ENCODE data around the gene STAT4.

Gene STAT4

GRCh38 chr2:191198271-191198670 lies 47.5 kb upstream of the STAT4 start:
- ChIA-PET POLR2A (no interaction called here), CTCF (interaction anchor here (1.7 kb wide), 1 partner anchor 20 kb away, joined by 4 read pairs; no protein-coding TSS in a partner anchor)
- H3K4me1 ChIP-seq (ENCODE audit: control insufficient read depth, insufficient read depth, low read length): no peaks in the 10 kb centered on the region
- TF ChIP-seq SP7 (tag by site-specific recombination; IDR thresholded peaks at IDR 0.05): no peak
- no peak for TF ChIP-seq ZNF560 (tag by site-specific recombination; IDR thresholded peaks at IDR 0.05; ENCODE audit: borderline replicate concordance)
- no peak for TF ChIP-seq ZFHX2 (tag by site-specific recombination; conservative IDR thresholded peaks at IDR 0.05)
- no peak for TF ChIP-seq MZF1 (tag by site-specific recombination; IDR thresholded peaks at IDR 0.05; ENCODE audit: borderline replicate concordance)
- no peaks in the 10 kb centered on the region for H3K36me3 ChIP-seq (ENCODE audit: control insufficient read depth in 2 of 2, insufficient read depth in 1 of 2, low read length in 2 of 2)
- no peak overlapping the region for H3K4me3 ChIP-seq (ENCODE audit: low read depth, low read length)
- H3K9me3 ChIP-seq (ENCODE audit: control insufficient read depth, insufficient read depth, low read depth, low read length): no peaks in the 10 kb centered on the region
- no peak overlapping the region for H3K27ac ChIP-seq (ENCODE audit: extremely low read depth, low read depth, low read length)

- Histone ChIP-seq H3K4me1 (ENCODE audit: control insufficient read depth, insufficient read depth, low read length) (no peaks in the 10 kb centered on the region), H3K36me3 (ENCODE audit: control insufficient read depth in 2 of 2, insufficient read depth in 1 of 2, low read length in 2 of 2) (no peaks in the 10 kb centered on the region), H3K9me3 (ENCODE audit: control insufficient read depth, insufficient read depth, low read depth, low read length) (no peaks in the 10 kb centered on the region), H3K27ac (ENCODE audit: extremely low read depth, low read depth, low read length) (no peak overlapping the region), H3K4me3 (ENCODE audit: low read depth, low read length) (no peak overlapping the region)
- TF ChIP-seq ZNF148 (tag by site-specific recombination; IDR thresholded peaks at IDR 0.05; ENCODE audit: borderline replicate concordance): no peak
- no peak for TF ChIP-seq ZNF146 (tag by site-specific recombination; IDR thresholded peaks at IDR 0.05)
- no peak for TF ChIP-seq ZNF350 (tag by site-specific recombination; IDR thresholded peaks at IDR 0.05)
- no peak for TF ChIP-seq ZNF785 (tag by site-specific recombination; IDR thresholded peaks at IDR 0.05)
- no peak for TF ChIP-seq ZNF624 (tag by site-specific recombination; IDR thresholded peaks at IDR 0.05)
- TF ChIP-seq ZNF768 (tag by site-specific recombination; IDR thresholded peaks at IDR 0.05): no peak
- no peak for TF ChIP-seq ZNF10 (tag by site-specific recombination; IDR thresholded peaks at IDR 0.05)
- no peak for TF ChIP-seq MYNN (tag by site-specific recombination; IDR thresholded peaks at IDR 0.05; ENCODE audit: borderline replicate concordance)
- TF ChIP-seq HOXD13 (CRISPR knock-in tag; IDR thresholded peaks at IDR 0.05; ENCODE audit: borderline replicate concordance): no peak
- TF ChIP-seq ZNF37A (tag by site-specific recombination; IDR thresholded peaks at IDR 0.05): no peak
- TF ChIP-seq ZNF311 (tag by site-specific recombination; IDR thresholded peaks at IDR 0.05; ENCODE audit: borderline replicate concordance): no peak
- no peak for TF ChIP-seq YY1 (tag by site-specific recombination; IDR thresholded peaks at IDR 0.05)
- no peak for TF ChIP-seq ZNF792 (tag by site-specific recombination; IDR thresholded peaks at IDR 0.05)
- TF ChIP-seq SP3 (tag by site-specific recombination; IDR thresholded peaks at IDR 0.05): no peak
- TF ChIP-seq ZNF302 (tag by site-specific recombination; IDR thresholded peaks at IDR 0.05; ENCODE audit: low read depth): no peak
- TF ChIP-seq ZNF266 (tag by site-specific recombination; IDR thresholded peaks at IDR 0.05; ENCODE audit: low read depth): no peak
- no peak for TF ChIP-seq ZNF639 (tag by site-specific recombination; IDR thresholded peaks at IDR 0.05)
- no peak for TF ChIP-seq ZNF112 (tag by site-specific recombination; IDR thresholded peaks at IDR 0.05)
- CTCF ChIA-PET: interaction anchor here (0.5 to 0.7 kb wide), 2 partner anchors 147 to 342 kb away, joined by 3 read pairs; no protein-coding TSS in a partner anchor
- POLR2A ChIA-PET: no interaction called here
Measured at GRCh38 chr2:191197096-191197495, 46.3 kb upstream of the STAT4 start.

Data from HEK293 (cell line).